HG03432 (cell line): Measurements from ENCODE around the gene HLA-DPB1.

Experiments
- ATAC-seq: cut with Tn5 transposase; IDR thresholded peaks from one replicate; pipeline ENCODE4 v1.9.1; 2021; ENCODE audit warnings: mild to moderate bottlenecking, moderate library complexity; ENCODE audit not compliant: unreplicated experiment

The HLA-DPB1 gene

GRCh38 chr6:33128318-33128717, 52.5 kb downstream of the HLA-DPB1 start:
- no peak for ATAC-seq

GRCh38 chr6:33132081-33132524, 56.3 kb downstream of the HLA-DPB1 start:
- ATAC-seq, result no peak

GRCh38 chr6:33136310-33136900, 60.6 kb downstream of the HLA-DPB1 start:
- no peak for ATAC-seq
